Measurements from ENCODE around the gene NAA80. TPM values are rescaled to one million over a fixed set of nuclear protein-coding genes. Genes with fewer than 3 reads are reported as not detected.
A peak's percentile ranks its signal among the peaks of the same experiment; 100 is the strongest.

NAA80 gene
- total RNA-seq, 4 donors from 2014 or later = 12.6 to 24.3 (median 15.9) TPM

DNA sequence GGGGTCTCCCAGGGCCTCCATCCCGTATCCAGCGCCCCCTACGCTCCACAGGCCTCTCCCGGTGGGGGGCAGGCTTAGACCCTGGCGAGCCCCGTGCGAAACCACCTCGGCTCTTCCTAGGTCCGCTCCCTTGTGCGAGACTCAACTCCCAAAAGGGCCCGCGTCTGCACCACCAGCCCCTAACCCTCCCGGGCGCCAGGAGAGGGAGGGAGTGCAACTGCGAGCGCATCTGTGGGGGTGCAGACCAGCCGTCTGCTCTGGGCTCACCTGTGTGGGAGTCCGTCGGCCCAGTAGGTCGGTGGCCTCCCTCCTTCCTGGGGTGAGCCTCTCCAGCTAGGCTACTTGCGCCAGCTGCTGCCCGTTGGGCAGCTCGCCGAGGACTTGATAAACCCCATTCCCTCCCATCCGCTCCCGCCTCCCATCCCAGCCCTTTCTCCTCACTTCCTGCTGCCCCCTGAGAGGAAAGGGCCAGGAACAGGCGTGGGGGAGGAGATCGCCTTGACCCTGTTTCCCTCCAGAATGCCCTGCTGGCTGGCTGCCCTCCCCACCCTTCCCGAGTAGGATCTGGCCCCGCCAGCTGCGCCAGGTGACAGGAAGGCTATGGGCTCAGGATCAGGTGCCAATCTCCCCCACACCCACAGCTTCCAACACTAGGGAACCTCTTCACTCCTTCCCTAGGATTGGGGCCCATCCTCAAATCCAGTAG is 23.3 kb upstream of the NAA80 start, which contains the start of gene HYAL2:
Gene HYAL2 (minus strand): TSS at position 360 of the 706 bp plus-strand sequence. CDS start 2,256 bp downstream, outside the sequence.
- H3K27ac ChIP-seq = peak within 1 kb of the TSS; percentile 72 to 99 (median 92)
- no peak for DNase-seq (ENCODE audit: low spot score in 2 of 2)
- peaks cover 0 to 43% (median 0%) of the 10 kb centered on the region in 3 donors for H3K36me3 ChIP-seq
- H3K27me3 ChIP-seq = no peaks in the 10 kb centered on the region
- TF ChIP-seq CTCF (IDR thresholded peaks at IDR 0.05) = no peak
- peak; percentile 22 to 68 for TF ChIP-seq EP300 (IDR thresholded peaks at IDR 0.05)
- peak within 1 kb of the TSS; percentile 63 to 79 (median 66) for H3K4me3 ChIP-seq
- peaks cover 0 to 90% (median 53%) of the 10 kb centered on the region in 4 donors for H3K4me1 ChIP-seq
- 18 to 40% methylated on average over 15 to 28 of the region's 31 CpGs for WGBS, 2 donors
- H3K9me3 ChIP-seq = no peaks in the 10 kb centered on the region

DNA sequence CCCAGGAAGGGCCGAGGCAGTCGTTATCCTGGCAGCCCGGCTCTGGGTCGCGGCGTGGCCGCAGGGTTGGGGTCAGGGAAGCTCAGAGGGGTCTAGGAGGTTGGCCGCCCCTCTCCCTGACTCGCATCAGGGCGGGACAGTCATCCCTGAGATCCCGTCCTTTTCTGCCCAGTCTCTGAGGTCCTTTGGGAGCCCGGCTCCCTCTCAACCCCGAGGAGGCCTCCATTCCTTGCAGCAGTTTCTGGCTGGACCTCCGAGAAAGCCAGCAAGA is 22.8 kb upstream of the NAA80 start:
- WGBS, 2 donors = 3 to 17% methylated on average over 1 to 11 of the region's 14 CpGs
- TF ChIP-seq CTCF (IDR thresholded peaks at IDR 0.05) (no peak), EP300 (IDR thresholded peaks at IDR 0.05) (no peak), POLR2A (IDR thresholded peaks at IDR 0.05) (no peak)
- no peaks in the 10 kb centered on the region for H3K9me3 ChIP-seq
- H3K4me1 ChIP-seq = peaks cover 0 to 90% (median 52%) of the 10 kb centered on the region in 4 donors
- H3K27me3 ChIP-seq = no peaks in the 10 kb centered on the region
- DNase-seq (ENCODE audit: low spot score in 2 of 2) = no peak
- peak overlapping the region; percentile 72 to 99 (median 92) for H3K27ac ChIP-seq
- H3K4me3 ChIP-seq = peak overlapping the region; percentile 63 to 79 (median 66)
- peaks cover 0 to 47% (median 0%) of the 10 kb centered on the region in 3 donors for H3K36me3 ChIP-seq

DNA sequence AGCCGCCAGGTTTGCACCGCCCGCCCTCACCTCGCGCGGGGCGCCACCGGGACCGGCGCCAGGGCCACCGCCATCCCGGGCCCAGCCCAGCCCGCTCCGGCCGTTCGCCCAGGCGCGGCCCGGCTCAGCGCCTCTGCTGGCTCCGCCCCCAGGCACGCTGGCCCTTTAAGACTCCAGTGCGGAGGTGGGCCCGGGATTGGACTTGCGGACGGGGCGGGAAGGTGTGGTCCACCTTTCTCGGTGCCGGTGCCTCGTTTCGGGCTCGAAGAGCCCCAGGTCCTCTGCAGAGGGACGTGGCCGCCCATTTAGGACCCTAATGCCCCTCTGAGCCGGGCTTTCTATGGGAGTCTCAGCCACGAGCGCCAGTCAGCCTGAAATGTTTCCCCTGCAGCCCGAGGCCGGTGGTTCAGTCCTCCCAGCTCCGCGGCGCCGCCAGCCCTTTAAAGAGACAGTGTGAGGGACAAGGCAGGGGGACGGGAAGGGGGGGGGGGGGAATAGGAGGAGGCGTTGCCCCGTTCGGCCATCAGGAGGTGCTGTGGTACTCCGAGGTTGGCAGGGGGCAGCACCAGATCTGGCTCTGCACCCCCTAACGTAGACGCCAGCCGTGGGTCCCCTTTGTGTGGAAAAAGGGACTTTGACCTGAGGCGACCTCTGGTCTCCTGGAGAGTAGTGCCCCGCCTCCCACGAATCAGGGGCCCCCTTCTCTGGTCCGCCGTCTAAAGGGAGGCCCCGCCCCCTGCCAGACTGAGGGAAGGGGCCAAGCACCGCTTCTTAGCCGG is 22.3 kb upstream of the NAA80 start:
- 1% methylated on average over 21 to 36 of the region's 59 CpGs for WGBS, 2 donors
- H3K27me3 ChIP-seq = no peaks in the 10 kb centered on the region

DNA sequence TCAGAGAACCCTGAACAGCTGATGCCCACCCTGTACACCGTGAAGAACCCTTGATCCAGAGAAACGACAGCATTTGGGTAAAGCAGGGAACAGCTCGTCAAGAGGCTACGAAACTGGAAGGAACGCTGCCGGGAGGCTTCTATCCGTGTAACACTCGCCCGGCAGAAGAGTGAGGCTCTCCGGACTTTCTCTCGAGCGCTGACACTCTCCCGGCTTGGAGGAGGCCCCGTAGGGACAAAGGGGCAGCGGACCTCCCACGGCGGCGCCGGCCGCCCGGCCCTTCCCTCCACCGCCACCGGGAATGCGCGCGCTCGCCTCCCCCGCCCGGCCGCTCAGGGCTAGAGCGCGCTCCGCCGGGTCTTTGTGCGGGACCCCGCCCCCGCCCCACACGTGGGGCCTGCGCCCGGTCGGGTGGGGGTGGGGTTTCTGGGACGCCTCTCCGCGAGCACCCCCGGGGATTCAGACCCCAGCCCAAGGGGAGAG is 21.7 kb upstream of the NAA80 start:
- Histone ChIP-seq H3K4me3 (peak overlapping the region; percentile 63 to 79 (median 66)), H3K4me1 (peaks cover 0 to 87% (median 52%) of the 10 kb centered on the region in 4 donors), H3K27ac (peak overlapping the region; percentile 72 to 99 (median 92)), H3K9me3 (no peaks in the 10 kb centered on the region), H3K27me3 (no peaks in the 10 kb centered on the region), H3K36me3 (peaks cover 0 to 50% (median 0%) of the 10 kb centered on the region in 3 donors)
- peak; percentile 63 to 66 for DNase-seq (ENCODE audit: low spot score in 2 of 2)
- TF ChIP-seq POLR2A (IDR thresholded peaks at IDR 0.05) (no peak), EP300 (IDR thresholded peaks at IDR 0.05) (no peak), CTCF (IDR thresholded peaks at IDR 0.05) (no peak)
- 0% methylated on average over 4 to 5 of the region's 45 CpGs for WGBS, 2 donors

More for the DNA sequence above, 22.3 kb upstream of the NAA80 start:
- Histone ChIP-seq H3K9me3 (no peaks in the 10 kb centered on the region), H3K4me1 (peaks cover 0 to 90% (median 52%) of the 10 kb centered on the region in 4 donors), H3K36me3 (peaks cover 0 to 50% (median 0%) of the 10 kb centered on the region in 3 donors), H3K4me3 (peak overlapping the region; percentile 63 to 79 (median 66)), H3K27ac (peak overlapping the region; percentile 72 to 99 (median 92))
- TF ChIP-seq POLR2A (IDR thresholded peaks at IDR 0.05) (peak in 1 of 2 donors; percentile 71), CTCF (IDR thresholded peaks at IDR 0.05) (peak; percentile 43 to 86 (median 50)), EP300 (IDR thresholded peaks at IDR 0.05) (peak; percentile 62 to 76)
- DNase-seq (ENCODE audit: low spot score in 2 of 2) = peak; percentile 82 to 84
